Cardiac fibroblast (primary cell): ENCODE data around the gene SNRK.

ENCODE experiments used
- DNase-seq, 2 donors: peaks; one replicate each; pipeline versions ENCODE4 v3.0.0 to v3.0.0-alpha.2; 2010; ENCODE audit warnings: low read depth in 2 of 2
- H3K4me3 ChIP-seq, 2 donors: replicated peaks in 1 of 2; 1 replicate in 1 of 2; 2 replicates in 1 of 2; pipeline ENCODE4 v1.5.1; 2011; ENCODE audit warnings: low read depth in 2 of 2, low read length in 2 of 2, mild to moderate bottlenecking in 2 of 2, moderate library complexity in 1 of 2
- TF ChIP-seq, protein P1 (sequence below): IDR thresholded peaks from one replicate; pipeline ENCODE4 v1.5.1; 2011; ENCODE audit warnings: low read depth, mild to moderate bottlenecking, low read length, inconsistent platforms

The SNRK gene

DNA sequence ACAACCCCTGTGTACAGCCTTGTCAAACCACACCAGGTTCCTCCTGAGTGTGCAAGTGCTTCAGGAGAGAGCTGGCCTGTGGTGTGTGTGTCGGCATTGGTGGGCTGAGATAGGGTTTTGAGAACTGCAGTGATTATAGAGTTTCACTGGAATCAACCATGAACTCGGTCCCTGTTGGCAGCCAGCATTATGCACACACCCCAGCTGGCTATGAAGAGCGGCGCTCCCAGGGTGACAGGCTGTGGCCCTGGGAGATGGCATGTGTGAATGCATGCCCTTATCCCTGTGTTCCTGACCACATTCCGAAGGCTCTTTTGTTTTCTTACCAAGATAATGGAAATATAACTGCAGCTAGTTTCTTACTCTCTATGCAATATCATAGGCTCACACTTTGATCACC, 101.8 kb downstream of the SNRK start:
- H3K4me3 ChIP-seq: no peak overlapping the region
- TF ChIP-seq, protein P1, sequence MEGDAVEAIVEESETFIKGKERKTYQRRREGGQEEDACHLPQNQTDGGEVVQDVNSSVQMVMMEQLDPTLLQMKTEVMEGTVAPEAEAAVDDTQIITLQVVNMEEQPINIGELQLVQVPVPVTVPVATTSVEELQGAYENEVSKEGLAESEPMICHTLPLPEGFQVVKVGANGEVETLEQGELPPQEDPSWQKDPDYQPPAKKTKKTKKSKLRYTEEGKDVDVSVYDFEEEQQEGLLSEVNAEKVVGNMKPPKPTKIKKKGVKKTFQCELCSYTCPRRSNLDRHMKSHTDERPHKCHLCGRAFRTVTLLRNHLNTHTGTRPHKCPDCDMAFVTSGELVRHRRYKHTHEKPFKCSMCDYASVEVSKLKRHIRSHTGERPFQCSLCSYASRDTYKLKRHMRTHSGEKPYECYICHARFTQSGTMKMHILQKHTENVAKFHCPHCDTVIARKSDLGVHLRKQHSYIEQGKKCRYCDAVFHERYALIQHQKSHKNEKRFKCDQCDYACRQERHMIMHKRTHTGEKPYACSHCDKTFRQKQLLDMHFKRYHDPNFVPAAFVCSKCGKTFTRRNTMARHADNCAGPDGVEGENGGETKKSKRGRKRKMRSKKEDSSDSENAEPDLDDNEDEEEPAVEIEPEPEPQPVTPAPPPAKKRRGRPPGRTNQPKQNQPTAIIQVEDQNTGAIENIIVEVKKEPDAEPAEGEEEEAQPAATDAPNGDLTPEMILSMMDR: no peak
- no peak for DNase-seq

DNA sequence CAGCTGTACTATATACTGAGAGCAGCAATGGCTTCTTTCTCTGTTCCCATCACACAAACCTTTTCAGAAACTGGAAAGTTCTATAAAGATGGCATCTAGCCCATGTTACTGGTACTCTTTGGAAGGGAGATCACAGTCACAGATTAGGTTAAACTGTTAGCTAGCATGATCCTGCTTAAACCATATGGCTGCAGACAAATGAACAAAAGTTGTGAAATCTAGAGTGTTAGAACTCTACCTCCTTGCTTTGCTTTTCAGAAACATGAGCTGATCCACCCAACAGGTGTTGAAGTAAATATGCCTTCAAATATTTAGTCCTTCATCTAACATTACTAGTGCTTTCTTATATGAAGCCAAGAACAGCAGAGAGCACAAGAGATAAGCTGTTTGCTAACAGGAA, 102.6 kb downstream of the SNRK start:
- no peak overlapping the region for H3K4me3 ChIP-seq
- TF ChIP-seq, protein P1: no peak
- DNase-seq: peak; percentile 30

DNA sequence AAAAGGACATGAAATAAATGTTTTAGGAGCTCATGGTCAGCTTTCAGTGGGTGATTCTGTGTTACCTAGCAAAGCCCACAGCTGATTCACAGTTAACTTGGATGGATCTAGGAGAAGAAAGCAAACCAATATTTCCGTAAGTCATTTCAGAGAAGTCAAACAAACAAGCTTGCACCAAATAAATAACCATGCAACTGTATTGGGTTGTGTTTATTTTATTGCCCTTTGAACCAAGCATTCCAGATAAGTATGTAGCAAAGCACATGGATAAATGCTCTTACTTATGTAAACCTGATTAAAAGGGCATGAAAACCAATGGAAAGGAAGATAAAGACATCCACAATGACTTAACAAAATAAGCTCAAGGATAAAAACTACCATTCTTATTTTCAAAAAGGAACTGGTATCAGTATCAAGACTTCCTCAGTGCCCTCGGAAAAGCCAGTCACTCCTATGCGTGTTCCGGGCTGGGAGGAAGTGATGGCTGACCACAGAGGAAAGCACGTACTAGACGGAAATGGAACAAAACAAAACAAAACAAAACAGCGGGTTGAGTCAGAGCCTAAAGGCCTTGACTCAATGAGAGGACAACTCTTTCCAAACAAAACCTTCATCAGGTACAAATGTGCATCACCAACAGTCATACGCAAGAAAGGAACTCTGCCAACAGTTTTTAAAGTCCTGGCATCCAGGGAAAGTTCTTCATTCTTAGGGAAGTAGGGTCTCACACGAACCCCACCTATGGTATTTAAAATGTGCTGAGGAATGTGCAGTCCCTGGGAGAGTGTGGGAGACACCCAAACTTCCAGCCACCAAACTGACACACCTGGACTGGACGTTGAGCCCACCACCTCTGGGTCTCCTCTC, 103.3 kb downstream of the SNRK start:
- H3K4me3 ChIP-seq: no peak overlapping the region
- peak; percentile 89 to 97 for DNase-seq
- TF ChIP-seq, protein P1: no peak

DNA sequence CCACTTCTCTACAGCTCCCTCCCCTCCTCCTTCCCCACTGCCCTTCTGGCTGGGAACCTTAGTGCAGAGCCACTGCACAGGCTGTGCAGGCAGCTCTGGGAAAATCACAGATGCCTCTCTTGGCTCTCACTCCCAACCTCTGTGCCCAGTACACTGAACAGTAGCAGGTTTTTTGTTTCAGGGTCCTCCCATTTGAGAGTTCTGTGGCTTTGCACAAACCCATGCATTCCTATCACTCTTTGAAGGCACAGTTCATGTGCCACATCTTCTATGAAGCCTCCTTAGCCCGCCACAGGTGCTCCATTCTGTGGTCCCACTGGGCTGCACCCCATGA, 103.9 kb downstream of the SNRK start:
- TF ChIP-seq, protein P1: no peak
- no peak overlapping the region for H3K4me3 ChIP-seq
- DNase-seq: peak in 1 of 2 donors; percentile 42

DNA sequence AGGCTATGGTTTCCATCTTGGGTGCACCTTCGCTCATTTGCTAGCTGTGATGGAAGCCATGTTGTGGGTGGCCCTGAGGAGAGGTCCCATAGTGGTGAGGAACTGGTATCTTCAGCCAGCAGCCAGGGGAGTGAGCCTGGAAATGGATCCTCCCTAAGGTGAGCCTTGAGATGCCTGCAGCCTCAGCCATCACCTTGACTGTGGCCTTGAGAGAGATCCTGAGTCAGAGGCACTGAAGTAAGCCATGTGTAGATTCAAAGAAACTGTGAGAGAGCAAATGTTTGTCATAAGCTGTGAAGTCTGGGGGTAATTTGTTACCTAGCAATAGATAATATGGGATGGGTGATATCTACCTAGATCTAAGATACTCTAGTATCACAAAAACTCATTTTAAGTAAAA, 105.3 kb downstream of the SNRK start:
- no peak for DNase-seq
- TF ChIP-seq, protein P1: no peak
- H3K4me3 ChIP-seq: no peak overlapping the region

DNA sequence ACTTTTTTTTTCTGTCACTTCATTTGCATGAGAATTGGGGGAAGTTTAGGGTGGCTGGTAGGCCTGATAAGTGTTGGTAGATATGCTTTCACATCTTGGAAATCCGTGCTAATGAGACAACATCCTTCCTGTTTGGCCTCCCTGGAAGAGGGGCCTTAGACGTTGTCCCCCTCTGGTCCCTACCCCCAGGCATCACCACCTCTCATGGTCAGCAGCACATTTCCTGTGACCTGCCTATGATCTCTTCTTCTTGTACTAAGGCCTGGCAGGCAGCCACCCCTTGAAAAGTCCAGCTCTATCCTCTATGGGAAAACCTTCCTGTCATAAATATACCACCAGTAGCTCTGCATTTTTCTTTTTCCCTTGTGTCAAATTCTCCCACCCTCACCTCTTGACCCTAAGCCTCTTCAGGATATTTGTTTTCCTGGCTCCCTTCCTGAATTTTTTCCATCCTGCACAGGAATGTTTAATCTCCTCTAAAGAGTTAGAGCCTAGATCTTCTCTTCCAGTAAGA, 107.8 kb downstream of the SNRK start:
- TF ChIP-seq, protein P1: no peak
- peak; percentile 62 to 93 for DNase-seq
- no peak overlapping the region for H3K4me3 ChIP-seq
